Measurements from ENCODE around the gene TLX2. TPM values are rescaled to one million over a fixed set of nuclear protein-coding genes. Genes with fewer than 3 reads are reported as not detected.

The TLX2 gene
- total and polyA plus RNA-seq, 2 of the 8 experiments (the other 6 are each of a cell fraction or from before 2014, with no cell fraction given): 0.06 to 0.17 TPM

- TF ChIP-seq HDAC2 (IDR thresholded peaks at IDR 0.05; ENCODE audit: borderline replicate concordance in 1 of 2, low read depth in 2 of 2, low read length in 2 of 2): no peak
- TF ChIP-seq RBBP5 (IDR thresholded peaks at IDR 0.05; ENCODE audit: borderline replicate concordance, low read depth, low read length): peak; percentile 93
Observed at GRCh38 chr2:74553892-74554819, 39.9 kb downstream of the TLX2 start, which contains the start of the genes DOK1 and LOXL3 (continued).

Measured in H1 (cell line).